Ovary (tissue), 9 donors: ENCODE measurements around the gene PLAU. TPM values are rescaled to one million over a fixed set of nuclear protein-coding genes. Genes with fewer than 3 reads are reported as not detected.

Experiments used
- DNase-seq, 5 donors: peaks; one replicate each; pipeline ENCODE4 v3.0.0-alpha.2; 2019 to 2020
- H3K27ac ChIP-seq, 2 donors: fragments of 200-600 bp; one replicate each; pipeline versions ENCODE4 v1.5.1 to v1.8.0; 2019 to 2022
- H3K27me3 ChIP-seq: fragments of 200-600 bp; one replicate; pipeline ENCODE4 v1.8.0; 2022
- H3K36me3 ChIP-seq: fragments of 200-600 bp; sonication (generic); one replicate; pipeline ENCODE4 v1.5.1; 2019
- H3K4me1 ChIP-seq: one replicate; pipeline ENCODE4 v1.8.1; 2013; ENCODE audit warnings: mild to moderate bottlenecking, moderate library complexity; ENCODE audit not compliant: insufficient read depth
- H3K4me3 ChIP-seq: fragments of 200-600 bp; sonication (generic); one replicate; pipeline ENCODE4 v1.5.1; 2017
- H3K9me3 ChIP-seq, 2 donors: fragments of 200-600 bp in 1 of 2; sonication (generic) in 1 of 2; one replicate each; pipeline versions ENCODE4 v1.5.1 to v1.8.1; 2013 to 2019; ENCODE audit warnings: mild to moderate bottlenecking in 1 of 2, moderate library complexity in 1 of 2
- CTCF ChIP-seq, 3 donors: fragments of 450-650 bp in 2 of 3; fragments of 200-600 bp in 1 of 3; IDR thresholded peaks; one replicate each; pipeline versions ENCODE4 v1.5.1 to v1.8.0; 2016 to 2022; ENCODE audit warnings: antibody characterized with exemption in 3 of 3, mild to moderate bottlenecking in 1 of 3
- EP300 ChIP-seq: sonication (generic); formaldehyde crosslinking; IDR thresholded peaks from one replicate; pipeline ENCODE4 v1.6.1; 2017; ENCODE audit warnings: antibody characterized with exemption
- POLR2A ChIP-seq: fragments of 450-650 bp; IDR thresholded peaks from one replicate; pipeline ENCODE4 v1.6.1; 2017; ENCODE audit warnings: antibody characterized with exemption, mild to moderate bottlenecking, moderate library complexity
- WGBS, 3 donors: extraction: QIAGEN DNeasy Blood & Tissue Kit in 1 of 3; methylation state at CpG; one replicate each; pipeline versions ENCODE4 v1.1.5 to v1.1.7; 2013 to 2017; 5-methylcytosine and 5-hydroxymethylcytosine counted together
- intact Hi-C, 4 donors: fragments of 100-400 bp; cut with DNase I; formaldehyde crosslinking; loops; one replicate each; pipeline versions ENCODE4 v1.11.0 to v1.15.1; 2022 to 2023
- polyA plus RNA-seq, 2 donors: library from polyadenylated mRNA; stranded (reverse); fragments of 200-250 nt in 1 of 2; fragments of 350-450 nt in 1 of 2; fragmentation: Illumina TruSeq in 1 of 2; extraction: RNeasy Lipid Tissue Mini Kit (QIAGEN cat#74804) in 1 of 2; gene quantifications; one replicate each; pipeline ENCODE4 v1.2.3, GENCODE V29; 2013 to 2014
- total RNA-seq, 7 donors: library from RNA; depleted of rRNA in 2 of 7; stranded (reverse); fragments of >200 nt in 2 of 7; fragmentation: NEBNext Ultra II Directional in 3 of 7; extraction: Animal tissue kit (Norgen Biotek cat#: 25700) in 3 of 7; gene quantifications; one replicate each; pipeline versions ENCODE4 v1.1.0 to v1.2.4, GENCODE V29; 2016 to 2023
- donor health status: DM: no; HTN: no; CAD: no; lungs with moderate emphysema.
- donor health status: DM: no; HTN: no; CAD: no.
- donor health status: Bipolar disorder and iron deficiency.
- donor health status: DM: yes; HTN: yes; CAD: no.
- donor health status: DM: no; HTN: no; CAD: no.
- donor health status: DM: yes; HTN: yes; CAD: no.

Gene PLAU
- total and polyA plus RNA-seq, 9 donors = 0.24 to 12.6 (median 4.6) TPM

GRCh38 chr10:73897693-73898092 is 13.2 kb upstream of the PLAU start:
- Histone ChIP-seq H3K27me3 (no peaks in the 10 kb centered on the region), H3K36me3 (no peaks in the 10 kb centered on the region), H3K27ac (no peak overlapping the region), H3K4me1 (no peaks in the 10 kb centered on the region), H3K9me3 (no peaks in the 10 kb centered on the region), H3K4me3 (no peak overlapping the region)
- 94 to 100% (median 100%) methylated on average over 1 of the region's 1 CpG for WGBS, 3 donors
- TF ChIP-seq EP300 (no peak), CTCF (IDR thresholded peaks at IDR 0.05) (no peak)
- intact Hi-C loops = no loop called here
- DNase-seq = no peak

GRCh38 chr10:73898730-73899410 is 12.1 kb upstream of the PLAU start:
- no peak overlapping the region for H3K4me3 ChIP-seq
- no peaks in the 10 kb centered on the region for H3K36me3 ChIP-seq
- WGBS, 3 donors = 69 to 81% (median 78%) methylated on average over 2 of the region's 2 CpGs
- no peaks in the 10 kb centered on the region for H3K27me3 ChIP-seq
- no peaks in the 10 kb centered on the region for H3K9me3 ChIP-seq
- H3K4me1 ChIP-seq = no peaks in the 10 kb centered on the region
- intact Hi-C loops = no loop called here
- no peak for TF ChIP-seq CTCF (IDR thresholded peaks at IDR 0.05)
- TF ChIP-seq POLR2A = no peak
- TF ChIP-seq EP300 = no peak
- no peak for DNase-seq
- H3K27ac ChIP-seq = no peak overlapping the region

GRCh38 chr10:73899423-73899822 is 11.5 kb upstream of the PLAU start:
- Histone ChIP-seq H3K27me3 (no peaks in the 10 kb centered on the region), H3K4me3 (no peak overlapping the region), H3K27ac (no peak overlapping the region), H3K4me1 (no peaks in the 10 kb centered on the region), H3K9me3 (no peaks in the 10 kb centered on the region), H3K36me3 (no peaks in the 10 kb centered on the region)
- no peak for DNase-seq
- 68 to 71% (median 68%) methylated on average over 4 of the region's 4 CpGs for WGBS, 3 donors
- TF ChIP-seq POLR2A (no peak), CTCF (IDR thresholded peaks at IDR 0.05) (no peak), EP300 (no peak)
- intact Hi-C loops = no loop called here

- TF ChIP-seq EP300 (no peak), POLR2A (no peak), CTCF (IDR thresholded peaks at IDR 0.05) (no peak)
- intact Hi-C loops = no loop called here
- Histone ChIP-seq H3K27me3 (no peaks in the 10 kb centered on the region), H3K9me3 (no peaks in the 10 kb centered on the region), H3K4me1 (no peaks in the 10 kb centered on the region), H3K27ac (no peak overlapping the region), H3K36me3 (no peaks in the 10 kb centered on the region), H3K4me3 (no peak overlapping the region)
- DNase-seq = no peak
- WGBS, 3 donors = 89 to 95% (median 90%) methylated on average over 5 of the region's 5 CpGs
Measured at GRCh38 chr10:73900064-73900463, 10.9 kb upstream of the PLAU start.
